Activated CD8-positive, alpha-beta T cell treated with anti-CD3 and anti-CD28 coated beads for 36 hours (primary cell): ENCODE measurements around the gene ANK3. TPM values are rescaled to one million over a fixed set of nuclear protein-coding genes. Genes with fewer than 3 reads are reported as not detected.

Experiments
- ATAC-seq: fragments of 200-7000 bp; cut with Tn5 transposase; one replicate; pipeline ENCODE4 v1.10.0; 2021; ENCODE audit warnings: mild to moderate bottlenecking, moderate library complexity
- CTCF ChIA-PET: fragments of 350-600 bp; sonication (Branson Sonifier 250); formaldehyde crosslinking; loops from one replicate; lab custom pipeline; 2021; ENCODE audit warnings: antibody characterized with exemption; lab: Charles Lee
- POLR2A ChIA-PET: fragments of 350-600 bp; sonication (Branson Sonifier 250); formaldehyde crosslinking; loops from one replicate; lab custom pipeline; 2021; ENCODE audit warnings: antibody characterized with exemption; lab: Charles Lee
- DNase-seq: peaks from one replicate; pipeline ENCODE4 v3.0.0-alpha.2; 2020
- H3K27ac Mint-ChIP-seq: one replicate; pipeline ENCODE4 v1.8.0; 2021; ENCODE audit warnings: mild to moderate bottlenecking, mixed read lengths
- H3K27me3 Mint-ChIP-seq: one replicate; pipeline ENCODE4 v1.8.0; 2021; ENCODE audit warnings: mixed read lengths
- H3K36me3 Mint-ChIP-seq: one replicate; pipeline ENCODE4 v1.8.0; 2021; ENCODE audit warnings: low read depth, mixed read lengths
- H3K4me1 Mint-ChIP-seq: one replicate; pipeline ENCODE4 v1.8.0; 2021; ENCODE audit warnings: low read depth, mixed read lengths
- H3K4me3 Mint-ChIP-seq: one replicate; pipeline ENCODE4 v1.8.0; 2021; ENCODE audit warnings: mild to moderate bottlenecking, moderate library complexity, mixed read lengths
- H3K9me3 Mint-ChIP-seq: one replicate; pipeline ENCODE4 v1.8.0; 2021; ENCODE audit warnings: mixed read lengths
- intact Hi-C: fragments of 100-400 bp; cut with micrococcal nuclease; formaldehyde crosslinking; loops from one replicate; pipeline ENCODE4 v1.10.0; 2022
- total RNA-seq, 2 experiments: library from RNA; stranded (reverse); gene quantifications; one replicate each; pipeline ENCODE4 v1.2.3, GENCODE V29; 2021
- TF ChIP-seq, protein P1 (sequence below): fragments of 200-600 bp; IDR thresholded peaks from one replicate; pipeline ENCODE4 v1.8.0; 2022; ENCODE audit warnings: antibody characterized with exemption, mild to moderate bottlenecking

The ANK3 gene
- total RNA-seq, 2 experiments from 2014 or later: 10.3 to 12.0 TPM

DNA sequence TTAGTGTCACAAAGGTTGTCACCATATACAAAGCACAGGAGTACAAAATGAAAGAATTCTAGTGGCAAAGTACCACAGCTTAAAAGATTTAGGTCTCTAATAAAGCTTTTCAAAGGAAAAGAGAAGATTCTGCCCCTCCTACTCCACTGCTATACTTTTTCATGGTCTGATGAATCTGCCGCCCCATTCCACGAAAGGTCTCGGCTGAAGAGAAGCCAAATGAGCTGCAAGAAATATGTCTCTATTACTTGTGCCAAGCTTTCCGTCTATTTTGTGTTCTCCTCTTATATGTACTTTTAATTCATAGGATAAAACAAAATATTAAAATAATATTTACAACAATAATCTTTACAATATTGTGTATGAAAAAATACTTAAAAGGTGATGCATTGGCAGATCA is 222.6 kb downstream of the ANK3 start:
- DNase-seq (no peak), ATAC-seq (no peak)
- Mint-ChIP-seq H3K27me3 (peaks cover 3% of the 10 kb centered on the region), H3K4me1 (no peaks in the 10 kb centered on the region), H3K4me3 (no peak overlapping the region), H3K9me3 (no peaks in the 10 kb centered on the region), H3K27ac (no peak overlapping the region), H3K36me3 (no peaks in the 10 kb centered on the region)
- intact Hi-C loops: no loop called here
- ChIA-PET POLR2A (no interaction called here), CTCF (no interaction called here)
- TF ChIP-seq, protein P1, sequence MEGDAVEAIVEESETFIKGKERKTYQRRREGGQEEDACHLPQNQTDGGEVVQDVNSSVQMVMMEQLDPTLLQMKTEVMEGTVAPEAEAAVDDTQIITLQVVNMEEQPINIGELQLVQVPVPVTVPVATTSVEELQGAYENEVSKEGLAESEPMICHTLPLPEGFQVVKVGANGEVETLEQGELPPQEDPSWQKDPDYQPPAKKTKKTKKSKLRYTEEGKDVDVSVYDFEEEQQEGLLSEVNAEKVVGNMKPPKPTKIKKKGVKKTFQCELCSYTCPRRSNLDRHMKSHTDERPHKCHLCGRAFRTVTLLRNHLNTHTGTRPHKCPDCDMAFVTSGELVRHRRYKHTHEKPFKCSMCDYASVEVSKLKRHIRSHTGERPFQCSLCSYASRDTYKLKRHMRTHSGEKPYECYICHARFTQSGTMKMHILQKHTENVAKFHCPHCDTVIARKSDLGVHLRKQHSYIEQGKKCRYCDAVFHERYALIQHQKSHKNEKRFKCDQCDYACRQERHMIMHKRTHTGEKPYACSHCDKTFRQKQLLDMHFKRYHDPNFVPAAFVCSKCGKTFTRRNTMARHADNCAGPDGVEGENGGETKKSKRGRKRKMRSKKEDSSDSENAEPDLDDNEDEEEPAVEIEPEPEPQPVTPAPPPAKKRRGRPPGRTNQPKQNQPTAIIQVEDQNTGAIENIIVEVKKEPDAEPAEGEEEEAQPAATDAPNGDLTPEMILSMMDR: no peak

DNA sequence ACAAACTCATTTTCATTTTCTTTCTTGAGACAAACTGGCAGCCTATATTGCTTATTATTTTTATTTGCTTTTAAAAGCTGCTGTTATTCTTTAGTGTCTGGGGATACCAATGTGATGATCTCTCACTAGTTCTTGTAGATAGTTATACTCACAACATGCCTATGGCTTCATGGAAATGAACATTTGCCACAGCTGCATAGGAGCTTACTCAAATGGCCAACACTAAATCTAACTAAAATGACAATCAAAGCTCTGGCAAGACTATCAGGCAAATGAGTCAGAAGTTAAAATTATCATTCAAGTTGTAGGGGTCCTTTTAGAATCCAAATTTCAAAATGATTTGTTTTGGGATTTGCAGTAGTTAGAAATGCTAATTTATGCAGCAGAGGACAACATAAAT is 225.9 kb downstream of the ANK3 start:
- Mint-ChIP-seq H3K9me3 (peaks cover 3% of the 10 kb centered on the region), H3K36me3 (no peaks in the 10 kb centered on the region), H3K4me3 (no peak overlapping the region), H3K27ac (no peak overlapping the region), H3K4me1 (no peaks in the 10 kb centered on the region), H3K27me3 (peaks cover 2% of the 10 kb centered on the region)
- no peak for ATAC-seq
- intact Hi-C loops: no loop called here
- CTCF ChIA-PET: no interaction called here
- DNase-seq: no peak
- POLR2A ChIA-PET: no interaction called here
- TF ChIP-seq, protein P1: no peak

DNA sequence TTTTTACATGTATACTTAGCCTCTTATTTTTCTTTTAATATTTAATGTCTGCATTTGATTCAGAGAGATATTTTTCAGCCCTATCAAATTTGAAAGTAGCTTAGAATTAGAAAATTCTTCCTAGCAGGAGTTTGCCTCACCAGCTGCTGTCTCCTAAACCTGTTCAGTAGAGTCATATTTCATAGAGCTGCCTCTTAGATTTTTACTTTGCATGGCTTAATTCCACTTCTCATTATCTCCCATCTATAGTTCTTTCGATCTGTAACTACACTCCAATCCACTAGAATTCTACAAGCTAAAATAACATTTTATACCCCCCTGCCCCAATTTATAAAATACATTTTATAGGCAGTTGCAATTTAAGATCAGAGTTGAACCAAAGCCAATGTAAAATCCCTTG is 227.0 kb downstream of the ANK3 start:
- intact Hi-C loops: no loop called here
- no peak overlapping the region for H3K4me3 Mint-ChIP-seq
- no peaks in the 10 kb centered on the region for H3K4me1 Mint-ChIP-seq
- TF ChIP-seq, protein P1: no peak
- DNase-seq (no peak), ATAC-seq (no peak)
- no peak overlapping the region for H3K27ac Mint-ChIP-seq
- CTCF ChIA-PET: no interaction called here
- peaks cover 3% of the 10 kb centered on the region for H3K9me3 Mint-ChIP-seq
- H3K36me3 Mint-ChIP-seq: no peaks in the 10 kb centered on the region
- POLR2A ChIA-PET: interaction anchor here (0.6 kb wide), 1 partner anchor 217 kb away, joined by 4 read pairs; no protein-coding TSS in a partner anchor
- no peaks in the 10 kb centered on the region for H3K27me3 Mint-ChIP-seq

DNA sequence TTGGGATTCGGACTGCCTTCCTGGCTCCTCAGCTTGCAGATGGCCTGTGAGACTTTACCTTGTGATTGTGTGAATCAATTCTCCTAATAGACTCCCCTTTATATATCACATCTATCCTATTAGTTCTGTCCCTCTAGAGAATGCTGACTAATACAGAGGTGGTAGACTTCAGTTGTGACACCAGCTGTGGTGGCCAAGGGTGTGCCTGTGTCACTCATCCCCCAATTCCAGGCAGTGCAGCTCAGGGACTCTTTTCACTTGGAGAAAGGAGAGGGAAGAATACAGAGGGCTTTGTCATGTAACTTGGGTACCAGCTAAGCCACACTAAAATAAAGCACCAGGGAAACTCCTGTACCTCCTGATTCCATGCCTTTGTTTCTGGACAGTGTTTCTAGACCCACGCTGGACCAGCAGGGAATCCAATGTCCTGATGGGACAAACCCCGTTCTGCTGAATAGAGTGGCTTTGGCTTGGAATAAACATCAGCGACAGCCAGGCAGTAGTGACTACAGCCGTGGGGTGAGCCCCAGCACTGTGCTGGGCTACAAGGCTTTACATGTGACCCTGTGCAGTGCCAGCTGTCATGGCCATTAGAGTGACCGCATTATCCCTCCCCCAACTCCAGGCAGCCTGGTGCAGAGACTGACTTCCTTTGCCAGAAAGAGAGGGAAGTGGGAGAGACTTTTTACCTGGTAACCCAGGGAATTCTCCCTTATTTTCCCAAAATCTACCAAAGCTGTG is 233.6 kb downstream of the ANK3 start:
- ChIA-PET POLR2A (no interaction called here), CTCF (no interaction called here)
- DNase-seq: no peak
- H3K27ac Mint-ChIP-seq: no peak overlapping the region
- no peak overlapping the region for H3K4me3 Mint-ChIP-seq
- H3K27me3 Mint-ChIP-seq: peaks cover 1% of the 10 kb centered on the region
- ATAC-seq: no peak
- H3K36me3 Mint-ChIP-seq: peaks cover 3% of the 10 kb centered on the region
- H3K9me3 Mint-ChIP-seq: peaks cover 3% of the 10 kb centered on the region
- intact Hi-C loops: no loop called here
- TF ChIP-seq, protein P1: no peak
- no peaks in the 10 kb centered on the region for H3K4me1 Mint-ChIP-seq

DNA sequence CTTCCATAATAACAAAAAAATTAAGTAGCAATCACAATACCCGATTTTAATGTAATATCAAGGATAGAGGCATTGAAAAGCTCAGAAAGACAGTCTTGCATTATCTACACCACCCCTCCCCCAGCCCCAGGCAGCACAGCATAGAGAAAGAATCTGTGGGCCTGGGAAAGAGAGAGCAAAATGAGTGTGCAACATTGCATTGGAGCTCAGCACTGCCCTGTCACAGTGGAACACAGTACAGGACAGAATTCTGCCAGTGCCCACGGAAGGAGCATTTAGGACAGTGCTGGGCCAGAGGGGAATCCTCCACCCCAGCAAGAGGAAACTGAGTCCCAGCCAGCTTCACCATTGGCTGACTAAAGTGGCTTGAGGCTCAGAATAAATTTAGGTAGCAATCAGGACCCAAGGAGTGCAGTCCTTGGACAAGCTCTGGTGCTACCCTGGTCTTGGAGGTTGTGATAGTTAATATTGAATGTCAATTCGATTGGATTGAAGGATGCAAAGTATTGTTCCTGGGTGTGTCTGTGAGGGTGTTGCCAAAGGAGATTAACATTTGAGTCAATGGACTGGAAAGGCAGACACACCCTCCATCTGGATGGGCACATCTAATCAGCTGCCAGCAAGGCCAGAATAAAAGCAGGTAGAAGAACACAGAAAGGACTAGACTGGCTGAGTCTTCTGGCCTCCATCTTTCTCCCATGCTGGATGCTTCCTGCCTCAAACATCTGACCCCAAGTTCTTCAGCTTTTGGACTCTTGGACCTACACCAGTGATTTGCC is 234.4 kb downstream of the ANK3 start:
- no peak for ATAC-seq
- Mint-ChIP-seq H3K27me3 (peaks cover 1% of the 10 kb centered on the region), H3K9me3 (peaks cover under 1% of the 10 kb centered on the region), H3K36me3 (peaks cover 4% of the 10 kb centered on the region), H3K4me1 (no peaks in the 10 kb centered on the region), H3K4me3 (no peak overlapping the region), H3K27ac (no peak overlapping the region)
- no peak for DNase-seq
- intact Hi-C loops: no loop called here
- POLR2A ChIA-PET: no interaction called here
- CTCF ChIA-PET: no interaction called here
- TF ChIP-seq, protein P1: no peak
